Activated naive CD8-positive, alpha-beta T cell treated with anti-CD3 and anti-CD28 coated beads, Interleukin-2, amount 50 U/mL, for 16 hours (primary cell): ENCODE results near the gene BEST3.
"Not testable (repeated sequence)": the region's sequence is repeated elsewhere in the genome, so short reads cannot be mapped to it uniquely, and the experiment has no call there.

Experiments
- DNase-seq: peaks from one replicate; pipeline ENCODE4 v3.0.0-alpha.2; 2020; ENCODE audit warnings: low read depth, low spot score

The BEST3 gene

GRCh38 chr12:69688021-69688420, 11.1 kb downstream of the BEST3 start:
- DNase-seq: no peak

DNA sequence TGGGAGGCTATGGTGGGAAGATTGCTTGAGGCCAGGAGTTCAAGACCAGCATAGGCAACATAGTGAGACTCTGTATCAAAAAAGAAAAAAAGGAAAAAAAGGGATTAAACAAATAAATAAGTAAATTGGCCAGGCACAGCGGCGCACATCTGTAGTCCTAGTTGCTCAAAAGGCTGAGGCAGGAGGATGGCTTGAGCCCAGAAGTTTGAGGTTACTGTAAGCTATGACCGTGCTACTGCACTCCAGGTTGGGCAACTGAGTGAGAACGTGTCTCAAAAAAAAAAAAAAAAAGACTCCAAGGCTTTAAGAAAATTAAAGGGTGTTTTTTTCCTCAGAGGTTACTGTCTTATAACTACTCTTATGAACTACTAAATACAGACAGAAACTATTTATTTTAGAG, 11.7 kb downstream of the BEST3 start:
- DNase-seq: no peak

DNA sequence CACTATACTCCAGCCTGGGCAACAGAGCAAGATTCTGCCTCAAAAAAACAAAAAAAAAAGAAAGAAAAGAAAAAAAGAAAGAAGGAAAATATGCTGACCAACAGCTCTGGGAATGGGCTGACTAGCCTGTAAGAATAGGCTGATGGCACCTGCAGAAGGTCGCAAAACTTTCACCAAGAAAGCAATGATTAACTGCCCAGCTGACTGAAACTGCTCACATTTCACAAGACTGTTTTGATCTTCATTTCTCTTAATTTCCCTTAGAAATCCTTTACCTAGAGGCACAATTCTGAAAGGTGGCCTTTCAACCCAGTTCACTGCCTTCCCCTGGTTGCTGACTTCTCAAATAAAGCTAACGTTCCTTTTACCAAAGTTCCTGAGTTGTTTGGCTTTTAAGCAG, 12.4 kb downstream of the BEST3 start:
- no peak for DNase-seq

- no peak for DNase-seq
These were observed 13.3 kb downstream of the BEST3 start for GRCh38 chr12:69685810-69686209.

DNA sequence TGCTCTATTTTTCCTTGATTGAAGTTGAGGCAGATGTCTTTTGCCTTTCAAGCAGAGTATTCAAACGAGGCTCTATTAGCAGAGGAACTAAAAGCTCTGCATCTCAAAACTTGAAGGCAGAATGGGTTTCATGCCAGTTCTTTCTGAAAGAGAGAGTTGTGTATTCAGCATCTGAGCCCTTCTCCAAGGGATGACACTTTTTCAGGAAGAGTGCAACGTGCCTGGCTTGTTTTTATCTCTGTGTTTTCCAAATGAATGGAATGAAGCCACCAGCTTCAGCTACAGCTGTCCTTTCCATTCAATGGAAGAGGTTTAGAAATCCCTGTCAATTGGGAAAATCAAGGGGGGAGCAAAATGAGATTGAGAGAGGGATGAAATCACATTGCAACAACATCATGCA, 14.6 kb downstream of the BEST3 start:
- no peak for DNase-seq

DNA sequence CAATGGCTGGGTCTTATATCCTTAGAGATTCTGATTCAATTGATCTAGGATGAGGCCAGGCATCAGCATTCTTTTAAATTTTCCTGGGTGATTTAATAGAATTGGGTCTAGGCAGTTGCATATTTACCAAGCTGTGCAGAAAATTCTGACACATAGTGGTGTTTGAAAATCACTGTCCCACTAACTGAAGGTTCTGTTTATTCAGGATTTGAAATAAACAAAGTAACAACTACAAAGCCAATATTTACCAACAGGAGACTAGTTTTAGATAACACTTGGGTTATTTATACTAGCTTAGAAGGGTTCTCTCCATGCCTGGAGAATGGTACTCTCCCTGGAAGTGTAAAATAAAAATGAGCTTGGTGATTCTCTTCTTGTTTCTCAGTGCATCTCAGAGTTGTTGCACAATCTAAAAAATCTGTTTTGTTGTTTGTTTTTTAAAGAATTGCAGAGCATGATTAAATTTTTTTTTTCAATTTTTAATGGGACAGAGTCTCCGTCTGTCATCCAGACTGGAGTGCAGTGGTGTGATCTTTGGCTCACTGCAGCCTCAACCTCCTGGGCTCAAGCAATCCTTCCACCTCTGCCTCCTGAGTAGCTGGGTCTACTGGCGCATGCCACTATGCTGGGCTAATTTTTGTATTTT, 16.9 kb downstream of the BEST3 start:
- no peak for DNase-seq

DNA sequence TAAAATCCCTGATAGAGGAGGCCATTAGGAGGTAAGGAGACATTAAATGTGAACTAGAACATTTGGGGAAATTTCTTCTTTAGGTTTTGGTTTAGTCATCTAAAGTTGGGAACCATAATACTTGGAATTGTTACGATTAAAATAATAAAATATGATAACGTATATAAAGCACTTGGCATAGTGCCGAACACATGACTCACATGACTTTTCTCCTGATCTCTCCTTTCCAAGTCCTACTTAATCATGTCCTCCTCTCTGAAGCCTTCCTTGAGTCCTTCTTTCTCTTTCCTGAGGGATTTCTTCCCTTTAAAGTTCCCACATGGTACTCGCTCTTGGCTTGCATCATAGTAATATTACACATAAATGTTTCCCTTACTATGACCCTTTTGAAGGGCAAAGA, 20.0 kb downstream of the BEST3 start:
- DNase-seq: no peak

- no peak for DNase-seq
These were observed 22.7 kb downstream of the BEST3 start for GRCh38 chr12:69676257-69677012.

- DNase-seq: no peak
These were observed 26.9 kb downstream of the BEST3 start for GRCh38 chr12:69672195-69672594.

DNA sequence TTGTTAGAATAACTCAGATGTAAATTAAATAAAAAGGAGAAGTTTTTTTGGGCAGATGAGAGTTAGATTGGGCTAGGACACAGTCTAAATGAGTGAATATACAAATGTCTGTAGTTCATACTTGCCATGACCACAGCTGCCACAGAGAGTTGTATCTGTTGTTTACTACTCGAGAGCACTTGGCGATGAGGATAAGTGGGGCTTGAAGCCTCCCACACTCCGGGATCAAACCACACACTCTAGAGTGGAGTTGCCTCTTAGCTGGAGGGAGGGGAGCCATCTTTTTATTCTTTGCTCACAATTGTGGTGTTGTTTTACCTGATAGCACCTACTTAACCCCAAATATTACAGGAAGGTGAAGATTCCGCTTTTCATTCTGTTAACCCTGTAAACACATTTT, 27.5 kb downstream of the BEST3 start:
- DNase-seq: no peak

DNA sequence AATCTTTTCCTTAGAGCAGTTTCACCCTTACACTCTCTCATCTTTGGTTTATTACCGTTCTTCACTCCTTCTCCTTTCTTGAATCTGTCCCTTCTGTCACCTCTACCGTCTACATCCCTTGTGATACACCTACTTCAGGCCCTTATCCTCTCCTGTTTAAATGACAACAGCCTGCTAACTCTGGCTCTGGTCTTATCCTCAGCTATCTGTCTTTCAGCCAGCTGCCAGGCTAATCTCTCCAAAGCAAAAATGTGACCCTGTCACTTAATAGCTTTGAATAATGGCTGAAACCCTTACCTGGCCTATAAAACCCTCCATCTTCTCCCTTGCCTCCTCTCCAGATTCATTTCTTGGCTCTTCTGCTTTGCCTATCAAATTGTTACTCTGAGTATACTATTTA, 32.3 kb downstream of the BEST3 start:
- no peak for DNase-seq

DNA sequence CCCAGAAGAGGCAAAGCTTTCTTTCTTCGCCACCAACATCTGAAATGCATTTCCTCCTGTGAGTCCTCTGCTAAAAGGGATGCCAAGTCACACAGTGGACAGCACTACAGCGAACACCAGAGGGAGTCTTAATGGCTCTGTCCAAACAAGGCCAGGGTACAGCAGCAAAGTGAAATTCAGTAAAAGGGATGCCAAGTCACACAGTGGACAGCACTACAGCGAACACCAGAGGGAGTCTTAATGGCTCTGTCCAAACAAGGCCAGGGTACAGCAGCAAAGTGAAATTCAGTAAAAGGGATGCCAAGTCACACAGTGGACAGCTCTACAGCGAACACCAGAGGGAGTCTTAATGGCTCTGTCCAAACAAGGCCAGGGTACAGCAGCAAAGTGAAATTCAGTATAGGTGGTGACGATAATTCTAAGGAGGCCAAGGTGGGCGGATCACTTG, 34.1 kb downstream of the BEST3 start:
- not testable (repeated sequence) for DNase-seq

- no peak for DNase-seq
These were observed 35.4 kb downstream of the BEST3 start for GRCh38 chr12:69663726-69664125.

DNA sequence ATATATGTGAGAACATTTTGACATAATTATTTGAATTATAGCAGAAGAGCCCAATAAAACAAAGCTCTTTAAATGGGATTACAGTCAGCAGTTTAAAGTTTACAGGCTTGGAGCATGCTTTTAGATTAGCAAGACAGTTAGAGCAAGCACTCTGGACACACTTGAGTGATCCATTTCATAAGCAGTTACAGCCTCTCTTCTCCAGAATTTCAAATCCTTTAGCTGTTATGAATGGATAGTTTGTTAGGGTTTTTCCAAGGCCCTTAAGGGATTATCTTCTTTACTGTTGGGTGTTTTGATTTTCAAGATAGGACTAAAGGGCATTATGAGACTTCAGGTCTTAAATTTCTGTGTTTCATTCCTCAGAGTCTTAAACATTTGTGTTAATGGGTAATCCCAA, 36.3 kb downstream of the BEST3 start:
- DNase-seq: no peak

DNA sequence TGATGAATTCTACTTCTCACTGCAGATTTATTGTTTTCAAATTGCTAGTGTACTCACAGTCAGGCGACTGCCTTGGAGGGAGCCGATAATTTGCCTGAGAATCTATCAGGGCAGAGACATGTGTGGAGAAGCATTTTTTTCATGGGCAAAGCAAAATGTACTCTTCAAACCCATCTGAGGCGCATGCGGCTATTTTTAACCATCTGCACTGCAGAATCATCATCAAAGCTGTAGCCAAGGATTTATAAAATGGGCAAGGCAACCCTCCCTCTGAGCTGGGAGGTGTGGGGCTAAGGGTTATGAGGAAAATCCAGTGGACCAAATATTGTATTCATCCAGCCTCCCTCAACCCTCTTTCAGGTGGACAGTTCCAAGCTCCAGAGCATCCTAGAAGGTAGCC, 37.7 kb downstream of the BEST3 start:
- DNase-seq: no peak

DNA sequence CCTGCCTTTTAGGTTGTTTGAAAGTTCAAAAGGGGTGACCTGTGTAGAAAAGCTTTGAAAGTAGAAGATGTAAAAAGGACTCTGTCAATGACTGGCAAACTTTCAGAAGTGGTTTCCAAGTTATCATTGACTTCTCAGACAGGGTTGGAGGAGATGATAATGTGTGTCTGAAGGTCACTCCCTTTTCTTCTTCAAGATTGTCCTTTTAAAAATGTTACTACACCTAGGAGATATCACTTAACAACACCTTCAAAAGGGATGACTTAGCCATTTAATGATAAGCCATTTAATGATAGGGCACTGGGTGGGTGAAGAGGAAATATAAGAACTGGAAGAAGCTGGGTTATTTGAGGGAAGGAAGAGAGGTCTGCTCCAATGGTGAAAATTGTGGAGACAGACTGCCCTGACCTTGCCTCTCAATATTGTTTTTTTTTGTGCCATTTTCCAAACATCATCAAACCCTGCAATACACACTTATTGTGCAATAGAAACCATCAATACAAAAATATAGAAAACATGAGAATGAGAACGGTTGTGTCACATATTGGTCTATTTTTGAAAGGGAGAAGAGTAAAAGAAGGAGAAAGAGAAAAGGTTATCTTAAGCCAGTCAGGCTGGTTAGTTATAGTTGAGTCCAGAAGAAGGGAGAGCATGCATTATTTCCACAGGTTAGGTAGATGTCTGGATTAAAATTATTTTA, 38.8 kb downstream of the BEST3 start:
- DNase-seq: no peak

- DNase-seq: no peak
These were observed 40.9 kb downstream of the BEST3 start for GRCh38 chr12:69658203-69658602.

GRCh38 chr12:69657376-69658137, 41.5 kb downstream of the BEST3 start:
- DNase-seq: no peak

DNA sequence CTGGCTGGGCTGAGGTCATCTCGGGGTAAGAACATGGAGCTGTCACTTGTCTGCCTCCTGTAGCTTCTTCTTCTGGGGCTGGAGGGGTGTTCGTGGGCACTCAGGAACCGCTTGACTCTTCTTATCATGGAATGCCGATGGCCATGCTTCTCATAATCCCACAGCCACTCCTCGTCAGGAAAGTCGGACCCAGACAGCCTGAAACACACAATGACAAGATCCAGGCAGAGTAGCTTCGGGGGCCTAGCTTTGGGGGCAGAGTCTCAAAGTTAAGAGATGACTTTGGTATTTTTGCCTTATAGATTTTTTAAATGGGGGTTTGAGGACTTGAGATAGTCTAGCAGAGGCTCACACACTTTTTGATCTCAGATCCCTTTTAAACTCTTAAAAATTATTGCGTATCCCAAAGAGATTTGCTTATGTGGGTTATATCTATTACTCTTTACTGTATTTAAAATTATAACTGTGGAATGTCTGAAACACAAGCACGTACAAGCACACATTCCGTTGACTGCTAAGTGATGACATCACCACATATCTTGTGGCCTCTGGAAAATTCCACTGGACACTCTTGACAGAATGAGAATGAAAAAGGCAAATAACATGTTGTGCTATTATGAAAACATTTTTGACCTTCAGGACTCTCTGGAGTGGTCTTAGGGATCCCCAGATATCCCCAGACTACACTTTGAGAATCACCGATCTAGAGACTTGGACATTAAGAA, 43.3 kb downstream of the BEST3 start:
- DNase-seq: no peak

DNA sequence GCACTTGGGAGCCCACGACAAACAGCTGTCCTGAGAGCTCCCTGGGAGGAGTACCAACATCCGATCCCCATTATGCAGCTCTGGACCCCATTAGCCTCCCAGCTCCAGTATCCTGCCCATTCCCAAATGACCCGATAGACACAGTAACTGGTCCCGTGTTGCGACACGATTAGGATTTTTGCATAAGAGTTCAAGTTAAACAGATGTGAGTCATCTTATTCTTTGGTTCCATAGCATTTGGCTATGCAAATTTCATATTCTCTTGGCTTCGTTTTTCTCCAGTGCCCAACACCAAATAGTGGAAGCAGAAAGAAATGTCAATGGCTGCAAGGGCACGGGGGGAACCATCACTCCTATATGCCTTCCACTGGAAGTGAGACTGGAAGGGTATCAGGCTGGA, 45.4 kb downstream of the BEST3 start:
- no peak for DNase-seq

DNA sequence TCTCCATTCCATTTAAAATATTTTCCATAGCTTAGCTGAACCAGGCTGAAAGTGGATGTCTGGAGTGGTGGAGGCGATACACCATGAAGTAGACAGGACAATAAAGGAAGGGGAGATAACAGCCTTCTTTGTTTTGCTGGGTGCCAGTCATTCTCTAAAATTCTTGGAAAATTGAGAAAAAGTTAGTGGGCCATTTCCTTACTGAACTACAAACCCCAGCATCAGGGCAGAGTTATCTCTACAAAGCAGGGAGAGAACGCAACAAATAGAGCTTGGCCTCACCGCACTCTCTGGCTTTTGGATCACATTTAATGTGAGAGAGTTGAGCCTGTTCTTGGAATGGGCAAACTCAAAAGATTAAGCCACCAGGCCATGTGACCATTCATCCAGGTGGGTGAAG, 47.2 kb downstream of the BEST3 start:
- no peak for DNase-seq
